ENCODE measurements around the gene OR4D9.

DNA sequence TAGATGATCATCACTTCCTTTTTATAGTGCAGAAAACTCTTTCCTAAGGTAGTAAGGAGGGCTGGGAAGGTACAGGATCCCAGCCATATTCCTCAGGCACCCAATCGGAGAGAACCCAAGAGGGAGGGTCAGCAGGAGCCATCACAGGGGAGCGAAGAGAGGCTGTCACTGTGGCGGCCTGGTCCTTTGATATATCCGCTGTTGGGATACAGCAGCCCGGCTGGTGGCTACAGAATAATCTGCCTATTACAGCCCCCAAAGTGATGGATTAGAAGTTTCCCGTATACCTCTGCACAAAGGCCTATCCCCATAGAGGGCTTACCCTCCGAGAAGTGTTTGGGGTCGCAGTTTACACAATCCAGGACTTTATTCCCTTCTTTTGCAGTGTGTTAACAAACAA lies 48.5 kb downstream of the OR4D9 start:
- TF ChIP-seq, protein P1, sequence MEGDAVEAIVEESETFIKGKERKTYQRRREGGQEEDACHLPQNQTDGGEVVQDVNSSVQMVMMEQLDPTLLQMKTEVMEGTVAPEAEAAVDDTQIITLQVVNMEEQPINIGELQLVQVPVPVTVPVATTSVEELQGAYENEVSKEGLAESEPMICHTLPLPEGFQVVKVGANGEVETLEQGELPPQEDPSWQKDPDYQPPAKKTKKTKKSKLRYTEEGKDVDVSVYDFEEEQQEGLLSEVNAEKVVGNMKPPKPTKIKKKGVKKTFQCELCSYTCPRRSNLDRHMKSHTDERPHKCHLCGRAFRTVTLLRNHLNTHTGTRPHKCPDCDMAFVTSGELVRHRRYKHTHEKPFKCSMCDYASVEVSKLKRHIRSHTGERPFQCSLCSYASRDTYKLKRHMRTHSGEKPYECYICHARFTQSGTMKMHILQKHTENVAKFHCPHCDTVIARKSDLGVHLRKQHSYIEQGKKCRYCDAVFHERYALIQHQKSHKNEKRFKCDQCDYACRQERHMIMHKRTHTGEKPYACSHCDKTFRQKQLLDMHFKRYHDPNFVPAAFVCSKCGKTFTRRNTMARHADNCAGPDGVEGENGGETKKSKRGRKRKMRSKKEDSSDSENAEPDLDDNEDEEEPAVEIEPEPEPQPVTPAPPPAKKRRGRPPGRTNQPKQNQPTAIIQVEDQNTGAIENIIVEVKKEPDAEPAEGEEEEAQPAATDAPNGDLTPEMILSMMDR (IDR thresholded peaks at IDR 0.05; ENCODE audit: low read length): no peak
- TF ChIP-seq EZH2 (IDR thresholded peaks at IDR 0.05; ENCODE audit: borderline replicate concordance, low read length): no peak

Measured in OCI-LY1 (cell line).